GM19438 (cell line): ENCODE results near the gene HSD17B11.
"Not testable (repeated sequence)": the region's sequence is repeated elsewhere in the genome, so short reads cannot be mapped to it uniquely, and the experiment has no call there.

Experiments used
- ATAC-seq: cut with Tn5 transposase; IDR thresholded peaks from one replicate; pipeline ENCODE4 v1.9.1; 2021; ENCODE audit warnings: low read depth; ENCODE audit not compliant: unreplicated experiment

HSD17B11 gene

GRCh38 chr4:87360338-87360935 is 30.6 kb downstream of the HSD17B11 start:
- ATAC-seq, result no peak

GRCh38 chr4:87359258-87359657 is 31.7 kb downstream of the HSD17B11 start:
- no peak for ATAC-seq

GRCh38 chr4:87356832-87357526 is 34.0 kb downstream of the HSD17B11 start:
- ATAC-seq, result no peak

- ATAC-seq, result no peak
Observed at GRCh38 chr4:87354168-87355102, 36.6 kb downstream of the HSD17B11 start.

GRCh38 chr4:87353592-87353991 is 37.4 kb downstream of the HSD17B11 start:
- peak; percentile 58 for ATAC-seq

- ATAC-seq, result no peak
Observed at GRCh38 chr4:87345139-87345538, 45.8 kb downstream of the HSD17B11 start.

- no peak for ATAC-seq
Observed at GRCh38 chr4:87342872-87343271, 48.1 kb downstream of the HSD17B11 start.

GRCh38 chr4:87341954-87342635 is 48.9 kb downstream of the HSD17B11 start:
- not testable (repeated sequence) for ATAC-seq

- no peak for ATAC-seq
Observed at GRCh38 chr4:87339440-87339839, 51.5 kb downstream of the HSD17B11 start.

- no peak for ATAC-seq
Observed at GRCh38 chr4:87337361-87337760, 53.6 kb downstream of the HSD17B11 start.

GRCh38 chr4:87333267-87333666 is 57.7 kb downstream of the HSD17B11 start:
- ATAC-seq, result no peak

GRCh38 chr4:87330761-87331160 is 60.2 kb downstream of the HSD17B11 start:
- ATAC-seq, result no peak

GRCh38 chr4:87327136-87327535 is 63.9 kb downstream of the HSD17B11 start:
- ATAC-seq, result no peak

GRCh38 chr4:87326460-87326859 is 64.5 kb downstream of the HSD17B11 start:
- ATAC-seq, result no peak

GRCh38 chr4:87322754-87323153 is 68.2 kb downstream of the HSD17B11 start, which contains the start of gene HSD17B13:
Gene HSD17B13 (minus strand): TSS chr4:87322882. CDS start chr4:87322841, 41 bp downstream.
- no peak for ATAC-seq

GRCh38 chr4:87321888-87322287 is 69.1 kb downstream of the HSD17B11 start:
- ATAC-seq, result no peak

GRCh38 chr4:87317527-87317926 is 73.5 kb downstream of the HSD17B11 start:
- no peak for ATAC-seq

- ATAC-seq, result no peak
Observed at GRCh38 chr4:87316961-87317360, 74.0 kb downstream of the HSD17B11 start.

GRCh38 chr4:87315000-87315399 is 76.0 kb downstream of the HSD17B11 start:
- not testable (repeated sequence) for ATAC-seq

GRCh38 chr4:87313756-87314155 is 77.2 kb downstream of the HSD17B11 start:
- no peak for ATAC-seq

GRCh38 chr4:87311684-87312083 is 79.3 kb downstream of the HSD17B11 start:
- ATAC-seq, result no peak
